GM19452 (cell line): Measurements from ENCODE around the gene ABCG1.

ENCODE experiments used
- ATAC-seq: cut with Tn5 transposase; IDR thresholded peaks from one replicate; pipeline ENCODE4 v1.9.1; 2021; ENCODE audit not compliant: unreplicated experiment

The ABCG1 gene

DNA sequence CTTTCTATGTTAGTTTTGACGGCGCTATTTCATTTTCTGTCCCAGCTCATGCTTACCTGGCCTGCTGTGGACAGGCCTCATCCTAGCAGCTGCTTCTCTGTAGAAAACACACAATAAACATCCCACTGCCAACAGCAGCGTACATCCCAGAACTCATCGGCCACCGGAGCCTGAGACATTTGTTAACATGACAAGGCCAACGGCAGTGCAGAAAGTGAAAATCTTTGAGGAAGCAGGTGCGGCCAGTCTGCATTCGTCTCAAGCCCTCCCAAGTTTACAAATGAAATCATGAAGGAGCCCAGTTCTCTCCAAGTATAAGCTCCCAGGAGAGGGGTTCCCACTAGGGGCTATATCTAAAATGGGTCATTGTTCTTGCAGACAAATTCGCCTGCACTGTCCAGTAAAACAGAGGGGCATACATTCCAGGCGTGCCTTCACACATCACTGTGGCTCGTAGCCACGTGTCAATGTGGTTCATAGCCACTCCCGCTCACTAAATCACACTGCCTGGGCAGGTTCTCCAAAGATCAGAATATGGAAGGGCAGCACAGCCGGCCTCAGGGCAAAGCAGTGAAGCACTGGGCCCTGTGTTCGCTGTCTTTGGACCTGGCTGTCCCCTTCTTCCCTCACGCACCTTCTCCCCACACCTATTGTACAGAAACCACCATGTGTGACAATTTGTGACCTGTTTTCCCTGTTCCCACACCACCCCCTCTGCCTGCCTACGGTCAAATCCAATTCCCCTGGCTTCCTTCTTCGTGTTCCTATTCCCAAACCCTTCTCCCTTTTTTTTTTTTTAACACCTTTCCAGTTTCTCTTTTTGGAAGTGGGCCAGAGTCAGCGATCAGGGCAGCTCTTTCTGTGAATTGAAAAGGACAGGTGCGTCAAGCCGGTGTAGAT, 27.0 kb upstream of the ABCG1 start:
- no peak for ATAC-seq

DNA sequence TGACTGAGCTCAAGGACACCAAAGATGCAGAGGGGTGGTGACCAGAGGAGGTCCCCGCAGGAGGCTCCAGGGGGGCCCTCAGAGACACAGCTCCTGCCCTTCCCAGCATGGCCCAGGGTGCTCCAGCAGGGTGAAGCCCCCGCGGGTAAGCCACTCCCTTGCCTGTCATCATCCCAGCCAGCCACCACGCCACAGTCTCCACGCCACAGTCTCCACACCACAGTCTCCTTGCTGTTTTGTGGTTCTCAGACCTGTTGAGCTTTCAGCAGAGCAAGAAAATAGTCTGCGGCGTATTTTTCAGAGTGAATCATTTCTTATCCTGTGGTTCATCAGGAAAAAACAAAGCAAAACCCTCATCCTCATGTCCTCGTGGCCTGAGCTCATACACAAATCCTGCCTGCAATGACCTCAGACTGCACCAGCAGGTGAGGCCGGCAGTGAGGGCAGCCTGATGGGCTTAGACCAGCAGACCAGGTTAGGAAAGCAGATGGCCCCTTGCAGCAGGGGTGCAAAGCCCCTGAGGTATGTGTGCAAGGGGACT, 25.7 kb upstream of the ABCG1 start:
- ATAC-seq, result no peak

DNA sequence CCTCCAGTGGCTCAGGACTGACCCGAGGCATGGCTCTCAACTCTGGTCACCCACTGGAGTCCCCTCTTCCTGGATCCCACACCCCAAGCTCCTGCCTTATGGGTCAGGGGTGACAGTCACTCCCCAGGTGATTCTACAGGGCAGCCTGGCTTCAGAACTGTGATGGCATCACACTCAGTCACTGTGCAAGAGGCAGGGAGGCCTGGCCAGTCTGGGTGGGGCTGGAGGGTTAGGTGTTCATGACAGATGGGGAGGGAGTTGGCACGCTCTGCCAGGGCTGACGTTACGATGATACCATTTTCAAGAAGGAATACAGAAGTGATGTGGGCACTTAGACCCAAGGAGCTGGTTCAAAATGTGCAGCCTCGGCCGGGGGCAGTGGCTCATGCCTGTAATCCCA, 25.2 kb upstream of the ABCG1 start:
- no peak for ATAC-seq

DNA sequence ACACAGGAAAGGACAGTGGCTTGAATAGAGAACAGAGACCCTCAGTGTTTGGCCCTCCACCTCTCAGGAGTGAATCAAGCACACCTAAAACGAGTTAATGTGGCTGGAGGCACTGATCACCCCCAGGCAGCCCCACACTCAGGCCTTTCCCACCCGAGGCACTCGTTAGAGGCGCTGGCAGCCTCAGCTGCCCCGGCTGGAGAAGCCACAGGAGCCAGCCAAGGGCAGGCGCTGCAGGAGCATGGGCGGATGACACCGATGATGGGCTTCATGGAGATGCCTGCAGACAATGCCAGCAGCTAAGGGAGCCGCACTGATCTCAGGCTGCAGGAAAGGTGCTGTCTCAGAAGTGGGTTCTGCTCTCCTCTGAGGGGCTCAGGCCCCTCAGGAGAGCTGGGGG, 24.1 kb upstream of the ABCG1 start:
- no peak for ATAC-seq

DNA sequence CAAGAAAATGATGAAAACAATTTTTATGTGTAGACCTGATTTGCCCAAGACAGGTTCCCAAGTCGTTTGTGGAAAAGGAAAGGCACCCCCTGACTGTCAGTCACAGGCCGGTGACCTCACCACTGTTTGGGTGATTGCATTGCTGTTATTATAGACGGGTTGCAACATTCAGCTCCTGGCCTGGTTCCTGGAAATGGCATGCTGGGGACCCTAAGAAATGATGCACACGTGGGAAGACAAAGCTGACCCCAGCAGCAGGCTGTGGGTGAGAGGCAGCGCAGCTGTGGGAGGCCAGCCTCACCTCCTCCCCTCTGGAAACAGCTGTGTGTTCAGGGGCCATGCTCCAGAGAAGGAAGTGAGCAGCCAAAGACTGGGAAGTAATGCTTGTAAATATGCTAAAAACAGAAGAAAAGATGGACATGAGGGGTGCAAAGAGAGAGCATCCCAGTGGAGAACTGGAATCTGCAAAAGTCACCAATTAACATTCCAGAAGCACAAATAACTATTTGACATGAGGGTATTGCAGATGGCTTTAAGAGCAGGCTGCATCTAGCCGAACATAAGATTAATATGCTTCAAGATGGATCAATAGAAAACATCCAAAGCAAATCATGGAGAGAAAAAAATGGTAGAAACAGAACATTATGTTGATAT, 23.4 kb upstream of the ABCG1 start:
- ATAC-seq, result no peak

DNA sequence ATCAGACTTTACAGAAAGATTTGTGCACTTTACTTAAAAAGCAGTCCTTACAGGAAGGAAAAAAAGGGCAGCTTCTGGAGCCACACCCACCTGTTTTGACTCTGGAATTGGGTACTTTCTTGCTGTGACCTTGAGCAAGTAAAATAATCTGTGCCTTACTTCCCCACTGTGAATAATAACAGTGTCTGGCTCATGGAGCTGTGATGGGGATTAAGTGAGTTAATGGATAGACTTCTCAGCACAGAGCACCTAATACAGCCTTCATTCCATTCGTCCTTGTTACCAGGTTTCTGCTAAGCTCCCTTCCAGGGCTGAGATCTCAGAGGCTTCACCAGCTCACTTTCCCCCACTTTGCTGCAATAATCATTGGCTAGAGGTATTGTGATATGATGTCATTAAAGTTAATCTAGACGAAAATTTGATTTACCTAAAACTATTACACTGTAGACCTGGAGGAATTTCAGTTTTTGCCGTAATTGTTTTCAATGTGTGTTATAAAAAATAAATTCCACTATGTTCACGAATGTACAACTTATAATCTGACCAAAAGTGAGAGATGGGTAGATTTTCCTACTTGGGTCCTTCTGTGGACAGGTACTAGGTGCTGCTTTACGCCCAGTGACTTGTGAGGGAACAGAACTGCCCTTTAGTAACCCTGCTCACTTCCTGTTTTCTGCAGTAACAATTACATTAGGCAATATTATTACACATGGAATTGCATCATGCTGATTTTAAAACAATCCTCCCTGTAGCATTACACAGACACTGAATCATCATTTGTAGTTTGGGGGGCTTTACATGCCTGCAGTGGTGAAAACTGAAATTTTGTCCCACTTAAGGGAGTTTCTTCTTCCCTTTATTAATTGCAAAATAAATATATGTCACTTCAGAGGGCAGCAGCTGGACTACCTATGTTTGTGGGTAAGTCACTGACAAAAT, 19.7 kb upstream of the ABCG1 start:
- no peak for ATAC-seq

DNA sequence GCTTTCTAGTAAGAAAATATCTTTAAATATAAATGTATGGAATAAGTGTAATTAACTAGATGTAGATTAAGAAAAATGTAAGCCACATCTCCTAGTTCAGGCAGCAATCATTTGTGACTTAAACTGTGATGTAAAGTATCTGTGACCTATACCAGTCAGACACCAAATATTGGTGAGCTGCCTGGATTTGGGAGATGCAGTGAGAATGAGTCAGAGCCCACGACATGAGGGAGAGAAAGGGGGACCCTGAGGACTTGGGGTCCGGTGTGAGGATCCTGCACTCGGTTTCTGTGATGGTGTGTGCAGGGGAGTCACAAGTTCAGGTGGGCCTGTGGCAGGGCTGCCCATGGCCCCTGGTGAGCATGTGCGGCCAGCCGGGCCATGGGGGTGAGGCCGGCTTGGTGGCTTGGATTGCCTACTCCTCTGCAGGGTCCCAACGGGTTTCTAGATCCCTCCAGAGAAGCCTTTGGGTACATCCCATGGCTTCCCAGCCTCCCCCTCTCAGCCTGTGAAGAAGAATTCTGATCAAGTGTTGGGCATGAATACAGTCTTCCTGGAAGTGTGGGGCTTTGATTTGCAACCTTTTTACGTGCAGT, 19.0 kb upstream of the ABCG1 start:
- ATAC-seq, result no peak

DNA sequence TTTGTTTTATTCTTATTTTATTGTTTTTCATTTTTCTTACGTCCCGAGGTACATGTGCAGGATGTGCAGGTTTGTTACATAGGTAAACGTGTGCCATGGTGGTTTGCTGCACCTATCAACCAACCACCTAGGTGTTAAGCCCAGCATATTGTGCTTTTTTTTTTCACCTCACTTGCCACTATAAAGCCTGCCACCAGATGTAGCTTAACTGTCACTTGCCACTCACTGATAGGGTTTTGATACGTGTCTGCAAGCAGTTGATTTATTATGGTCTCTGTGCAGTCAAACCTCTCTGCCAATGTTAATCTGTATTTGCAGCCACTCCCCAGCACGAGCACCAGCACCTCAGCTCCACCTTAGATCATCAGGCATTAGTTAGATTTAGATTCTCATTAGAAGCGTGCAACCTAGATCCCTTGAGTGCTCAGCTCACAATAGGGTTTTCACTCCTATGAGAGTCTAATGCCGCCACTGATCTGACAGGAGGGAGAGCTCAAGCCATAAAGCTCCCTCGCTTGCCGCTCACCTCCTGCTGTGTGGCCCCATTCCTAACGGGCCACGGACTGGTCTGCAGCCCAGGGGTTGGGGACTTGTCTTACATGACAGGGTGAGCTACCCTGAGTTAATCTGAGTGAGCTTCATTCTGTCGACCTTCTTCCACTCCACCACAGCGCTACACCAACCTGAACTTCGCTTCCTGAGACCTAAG, 17.9 kb upstream of the ABCG1 start:
- ATAC-seq, result no peak

DNA sequence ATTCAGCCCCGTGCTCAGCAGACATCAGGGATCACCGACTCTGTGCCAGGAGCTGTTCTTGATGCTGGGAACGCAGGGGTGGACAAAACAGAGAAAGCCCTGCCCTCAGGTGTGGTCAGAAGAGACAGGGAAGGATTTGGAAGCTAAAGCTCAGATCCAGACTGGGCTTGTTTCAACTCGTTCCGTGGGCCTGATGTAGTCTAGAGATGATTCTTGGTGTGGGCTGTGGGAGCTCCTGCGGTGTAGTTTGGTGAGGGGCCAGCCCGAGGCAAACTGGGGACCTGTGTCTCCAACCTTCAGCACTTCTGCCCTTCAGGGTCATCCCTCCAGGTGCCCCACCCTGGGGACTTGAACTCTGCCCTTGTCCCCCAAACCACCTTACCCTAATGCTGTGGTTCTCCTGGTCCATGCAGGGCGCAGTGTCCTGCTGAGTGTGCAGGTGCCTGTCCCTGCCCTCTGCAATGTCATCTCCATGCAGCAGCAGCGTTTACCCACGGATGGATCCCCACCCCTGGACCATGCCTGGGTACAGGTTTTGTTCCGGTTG, 17.3 kb upstream of the ABCG1 start:
- ATAC-seq, result no peak

DNA sequence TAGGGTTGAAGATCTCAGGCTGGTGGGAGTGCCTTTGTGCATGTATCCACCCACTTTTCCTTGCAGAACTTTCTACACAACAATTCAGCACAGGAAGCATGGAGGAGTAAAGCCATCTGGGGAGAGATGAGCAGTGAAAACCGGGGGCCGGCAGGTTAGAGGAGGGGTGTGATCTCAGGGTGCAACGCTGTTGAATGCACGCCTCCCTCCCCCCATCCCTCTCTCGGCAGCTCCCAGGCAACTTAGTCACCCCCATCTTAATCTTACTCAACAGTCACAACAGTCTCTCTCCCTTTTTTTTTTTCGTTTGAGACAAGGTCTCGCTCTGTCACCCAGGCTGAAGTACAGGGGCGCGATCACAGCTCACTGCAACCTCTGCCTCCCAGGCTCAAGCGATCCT, 16.6 kb upstream of the ABCG1 start:
- ATAC-seq, result no peak

DNA sequence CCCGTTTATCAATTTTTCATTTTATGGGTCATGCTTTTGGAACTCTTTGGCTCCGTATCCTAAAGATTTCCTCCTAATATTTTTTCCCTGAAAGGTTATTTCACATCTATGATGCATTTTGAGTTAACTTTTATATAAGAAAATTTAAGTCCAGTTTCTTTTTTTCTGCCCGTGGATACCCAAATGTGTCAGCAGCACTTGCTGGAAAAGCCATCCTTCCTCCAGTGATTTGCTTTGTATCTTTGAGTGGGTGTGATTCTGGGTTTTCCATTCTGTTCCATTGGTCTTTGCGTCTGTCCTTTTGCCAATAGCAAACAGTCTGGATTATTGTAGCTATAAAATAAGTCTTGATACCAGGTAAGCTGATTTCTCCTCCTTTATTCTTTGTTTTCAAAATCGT, 15.6 kb upstream of the ABCG1 start:
- no peak for ATAC-seq

DNA sequence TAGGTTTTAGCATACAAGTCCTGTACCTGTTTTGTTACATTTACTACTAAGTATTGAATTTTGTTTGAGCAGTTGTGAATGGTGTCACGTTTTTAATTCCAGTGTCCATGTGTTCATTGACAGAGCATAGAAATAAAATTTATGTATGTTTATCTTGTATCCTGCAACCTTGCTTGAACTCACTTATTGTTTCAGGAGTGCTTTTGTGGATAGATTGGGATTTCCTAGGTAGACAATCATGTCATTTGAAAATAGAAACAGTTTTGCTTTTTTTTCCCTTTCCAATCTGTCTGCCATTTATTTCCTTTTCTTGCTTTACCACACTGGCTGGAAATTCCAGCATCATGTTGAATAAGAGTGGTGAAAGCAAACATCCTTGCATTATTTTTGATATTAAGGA, 15.0 kb upstream of the ABCG1 start:
- ATAC-seq, result no peak

DNA sequence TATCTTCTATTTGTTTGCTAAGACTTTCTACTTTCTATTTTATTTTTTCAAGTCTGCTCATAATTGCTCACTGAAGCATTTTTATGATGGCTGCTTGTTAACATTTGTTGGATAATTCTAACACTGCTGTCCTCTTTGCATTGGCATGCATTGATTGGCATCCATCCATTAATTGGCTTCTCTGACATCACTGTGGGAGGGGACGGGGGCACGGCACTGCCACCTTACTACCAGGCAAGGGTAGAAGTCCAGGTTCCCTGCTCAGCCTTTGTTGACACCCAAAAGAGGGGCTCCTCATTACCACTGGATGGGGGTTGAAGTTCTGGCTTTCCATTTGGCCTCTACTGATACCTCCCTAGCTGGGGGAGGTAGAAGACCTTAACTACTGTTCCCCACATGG, 11.5 kb upstream of the ABCG1 start:
- ATAC-seq, result no peak

DNA sequence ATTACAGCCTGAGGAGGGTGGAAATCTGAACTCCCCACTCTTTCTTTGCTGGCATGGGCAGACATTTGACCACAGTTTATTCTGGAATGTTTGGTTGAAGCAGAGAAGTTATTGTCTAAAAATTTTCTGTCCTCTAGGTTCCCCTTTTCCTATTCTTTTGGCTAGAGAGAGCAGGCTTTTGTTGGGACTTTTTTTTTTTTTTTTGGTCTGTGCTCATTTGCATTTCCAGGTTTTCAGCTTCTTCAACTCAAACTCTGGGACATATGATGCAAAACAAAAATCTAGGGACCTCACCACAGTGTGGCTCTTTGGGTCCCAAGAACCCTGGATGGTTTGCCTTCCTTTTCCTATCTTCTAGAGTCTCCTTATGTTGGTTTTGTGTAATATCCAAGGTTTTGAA, 10.9 kb upstream of the ABCG1 start:
- no peak for ATAC-seq

DNA sequence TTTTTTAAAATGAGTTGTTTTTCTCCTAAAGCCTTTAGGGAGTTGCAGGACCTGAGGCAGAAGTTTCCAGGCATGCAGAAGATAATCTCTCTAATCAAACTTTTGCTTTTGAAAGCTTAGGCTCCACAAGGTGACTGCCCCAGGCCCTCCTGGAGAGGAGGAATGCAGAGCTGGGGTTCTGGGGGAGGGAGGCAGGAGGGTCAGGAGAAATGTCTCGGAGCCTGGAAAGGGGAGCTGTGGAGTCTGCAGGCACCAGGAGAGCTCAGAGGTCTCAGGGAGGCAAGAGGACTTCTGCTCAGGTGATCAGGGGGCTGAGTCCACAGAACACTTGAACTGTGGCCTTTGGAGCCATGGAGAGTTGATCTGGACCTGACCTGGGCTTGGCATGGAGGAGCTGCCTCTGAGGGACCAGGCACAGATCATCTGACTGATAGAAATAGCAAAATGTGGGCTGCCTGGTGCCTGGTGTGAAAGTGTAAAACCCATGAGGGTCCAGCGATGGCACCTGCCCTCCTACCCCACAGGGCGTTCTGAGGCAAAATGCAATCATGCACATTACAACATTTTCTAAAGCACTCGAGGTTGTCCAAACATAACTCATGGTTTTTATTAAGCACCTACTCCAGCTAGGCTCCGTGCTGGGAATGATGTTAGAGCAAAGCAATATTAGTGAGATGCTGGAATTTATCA, 10.0 kb upstream of the ABCG1 start:
- ATAC-seq, result no peak

DNA sequence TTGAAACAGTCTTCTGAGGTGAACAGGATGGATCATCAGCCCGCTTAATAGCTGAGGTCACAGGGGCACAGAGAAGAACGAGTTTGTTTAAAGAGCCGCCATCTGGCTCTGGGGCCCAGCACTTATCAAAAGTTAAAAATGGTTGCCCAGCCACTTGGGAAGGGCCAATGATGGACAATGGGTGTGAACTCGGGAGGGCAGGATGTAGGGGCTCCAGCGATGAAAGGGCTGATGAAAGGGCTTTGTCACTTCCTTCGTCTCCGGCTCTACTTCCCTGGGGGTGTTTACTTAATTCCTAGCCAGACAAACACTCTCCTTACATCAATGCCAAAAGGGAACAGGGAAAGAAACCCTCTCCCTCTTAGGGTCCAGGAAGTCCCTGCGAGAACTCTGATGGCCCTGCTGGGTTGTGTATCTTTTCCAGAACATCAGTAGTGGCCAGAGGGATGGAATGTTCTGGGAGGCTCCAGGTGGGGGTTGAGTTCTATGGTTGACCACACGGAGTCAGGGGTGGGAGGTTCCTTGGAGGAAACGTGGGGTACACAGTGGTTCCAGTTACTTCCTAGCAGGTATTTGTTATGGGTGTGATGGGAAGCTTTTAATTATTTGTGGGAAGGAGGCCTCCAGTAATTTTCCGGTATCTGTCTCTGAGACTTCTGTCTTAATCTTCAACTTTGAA, 9.0 kb upstream of the ABCG1 start:
- no peak for ATAC-seq

DNA sequence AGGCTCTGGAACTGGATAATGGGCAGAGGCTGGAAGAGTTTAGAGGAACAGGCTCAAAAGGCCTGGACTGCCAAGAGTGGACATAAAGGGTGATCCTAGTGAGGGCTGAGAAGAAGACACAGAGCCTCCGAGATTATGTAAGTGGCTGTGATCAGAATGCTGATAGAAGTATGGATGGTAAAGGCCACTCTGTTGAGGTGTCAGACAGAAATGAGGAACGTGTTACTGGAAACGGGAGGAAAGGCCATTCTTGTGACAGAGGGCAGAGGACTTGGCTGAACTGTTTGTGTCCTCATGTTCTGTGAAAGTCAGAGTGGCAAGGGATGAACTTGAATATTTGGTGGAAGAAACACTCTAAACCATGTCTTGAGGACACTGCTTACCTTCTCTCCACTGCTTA, 6.7 kb upstream of the ABCG1 start:
- ATAC-seq, result no peak

DNA sequence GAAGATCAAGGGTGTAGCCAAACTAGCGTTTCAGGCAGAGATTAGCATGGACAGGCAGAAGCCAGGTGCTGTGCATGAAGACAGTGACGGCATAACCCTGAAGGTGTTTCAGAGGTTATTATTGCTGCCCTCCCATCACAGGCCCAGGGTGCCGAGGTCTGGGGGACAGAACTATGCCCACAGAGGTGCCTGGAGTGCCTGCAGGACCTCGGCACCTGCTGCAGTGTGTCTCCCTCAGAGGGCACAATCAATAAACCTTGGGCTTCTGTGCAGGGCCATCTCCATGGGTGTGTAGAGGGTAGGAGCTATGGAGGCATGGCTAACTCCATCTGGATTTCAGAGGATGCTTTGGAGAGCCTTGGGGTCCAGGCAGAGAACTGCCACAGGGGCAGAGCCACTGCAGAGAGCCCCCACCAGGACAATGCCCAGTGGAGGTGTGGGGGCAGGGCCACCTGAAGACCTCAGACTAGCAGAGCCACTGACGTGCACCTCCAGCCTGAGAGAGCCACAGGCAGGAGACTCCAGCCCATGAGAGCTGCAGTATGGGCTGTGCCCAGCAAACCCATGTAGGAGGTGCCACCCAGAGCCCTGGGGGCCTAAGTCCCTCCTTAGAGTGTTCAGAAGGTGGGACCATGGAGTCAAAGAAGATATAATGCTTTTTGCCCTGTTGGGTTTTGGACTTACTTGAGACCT, 5.7 kb upstream of the ABCG1 start:
- no peak for ATAC-seq
